CD4-positive, CD25-positive, alpha-beta regulatory T cell (primary cell): ENCODE measurements around the gene UCKL1. TPM values are rescaled to one million over a fixed set of nuclear protein-coding genes. Genes with fewer than 3 reads are reported as not detected.
A peak's percentile ranks its signal among the peaks of the same experiment; 100 is the strongest.
"Not testable (repeated sequence)": the region's sequence is repeated elsewhere in the genome, so short reads cannot be mapped to it uniquely, and the experiment has no call there.

Experiments used
- ATAC-seq, 2 donors: fragments of 150-1000 bp; cut with Tn5 transposase; one replicate each; pipeline ENCODE4 v1.10.0; 2021; ENCODE audit warnings: low read depth in 2 of 2, moderate number of reproducible peaks in 2 of 2, moderate library complexity in 1 of 2
- DNase-seq, 3 donors: peaks; one replicate each; pipeline versions ENCODE4 v3.0.0 to v3.0.0-alpha.2; 2012 to 2022; ENCODE audit warnings: mixed read lengths in 1 of 3
- H3K27ac ChIP-seq: one replicate; pipeline ENCODE4 v1.7.0; 2013; ENCODE audit warnings: mild to moderate bottlenecking, low read length; ENCODE audit not compliant: insufficient read depth, poor library complexity, severe bottlenecking
- H3K27me3 ChIP-seq: one replicate; pipeline ENCODE4 v1.7.0; 2013; ENCODE audit warnings: low read length; ENCODE audit not compliant: control insufficient read depth, insufficient read depth
- H3K36me3 ChIP-seq: one replicate; pipeline ENCODE4 v1.7.0; 2013; ENCODE audit warnings: mild to moderate bottlenecking, low read length, moderate library complexity; ENCODE audit not compliant: control insufficient read depth, insufficient read depth
- H3K4me1 ChIP-seq: 2 replicates; pipeline ENCODE4 v1.7.0; 2013; ENCODE audit warnings: mild to moderate bottlenecking, low read length; ENCODE audit not compliant: insufficient read depth, control insufficient read depth, poor library complexity, severe bottlenecking
- H3K4me3 ChIP-seq: one replicate; pipeline ENCODE4 v1.7.0; 2013; ENCODE audit warnings: low read depth, mild to moderate bottlenecking, low read length, moderate library complexity
- H3K9me3 ChIP-seq, 2 experiments: 1 replicate in 1 of 2; 2 replicates in 1 of 2; pipeline ENCODE4 v1.7.0; 2013; ENCODE audit warnings: low read length in 2 of 2, mild to moderate bottlenecking in 1 of 2, moderate library complexity in 1 of 2; ENCODE audit not compliant: control insufficient read depth in 2 of 2
- H3K27ac Mint-ChIP-seq, 3 donors: one replicate each; pipeline ENCODE4 v1.8.0; 2020 to 2022; ENCODE audit warnings: mild to moderate bottlenecking in 3 of 3, mixed read lengths in 3 of 3, moderate library complexity in 2 of 3
- H3K27me3 Mint-ChIP-seq: one replicate; pipeline ENCODE4 v1.8.0; 2022; ENCODE audit warnings: mild to moderate bottlenecking, mixed read lengths
- H3K36me3 Mint-ChIP-seq: one replicate; pipeline ENCODE4 v1.8.0; 2020; ENCODE audit warnings: mixed read lengths
- H3K4me1 Mint-ChIP-seq, 4 donors: one replicate each; pipeline ENCODE4 v1.8.0; 2020 to 2022; ENCODE audit warnings: mixed read lengths in 4 of 4, mild to moderate bottlenecking in 1 of 4
- H3K4me3 Mint-ChIP-seq, 4 donors: one replicate each; pipeline ENCODE4 v1.8.0; 2020 to 2022; ENCODE audit warnings: mild to moderate bottlenecking in 4 of 4, mixed read lengths in 4 of 4, moderate library complexity in 3 of 4
- H3K9me3 Mint-ChIP-seq, 7 donors: one replicate each; pipeline ENCODE4 v1.8.0; 2020 to 2022; ENCODE audit warnings: mixed read lengths in 7 of 7, mild to moderate bottlenecking in 3 of 7, moderate library complexity in 2 of 7
- polyA plus RNA-seq, 4 donors: library from polyadenylated mRNA; unstranded; fragments of 300-500 nt; fragmentation: Illumina TruSeq; gene quantifications; one replicate each; pipeline ENCODE4 v1.2.3, GENCODE V29; 2021
- total RNA-seq: library from RNA; stranded (reverse); gene quantifications from one replicate; pipeline ENCODE4 v1.2.3, GENCODE V29; 2022

The UCKL1 gene
- total and polyA plus RNA-seq, 5 donors from 2014 or later, result 25.1 to 43.0 (median 32.6) TPM

DNA sequence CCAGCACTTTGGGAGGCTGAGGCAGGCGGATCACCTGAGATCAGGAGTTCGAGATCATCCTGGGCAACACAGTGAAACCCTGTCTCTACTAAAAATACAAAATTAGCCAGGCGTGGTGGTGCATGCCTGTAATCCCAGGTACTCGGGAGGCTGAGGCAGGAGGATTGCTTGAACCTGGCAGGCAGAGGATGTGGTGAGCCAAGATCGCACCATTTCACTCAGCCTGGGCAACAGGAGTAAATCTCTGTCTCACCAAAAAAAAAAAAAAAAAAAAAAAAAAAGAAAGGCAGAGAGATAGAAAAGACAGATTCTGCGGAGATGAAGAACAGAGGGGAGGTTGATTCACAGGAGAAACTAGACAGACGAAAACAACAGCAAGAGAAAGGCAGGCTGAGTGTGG, 20.3 kb upstream of the UCKL1 start:
- Mint-ChIP-seq H3K36me3 (peaks cover 11% of the 10 kb centered on the region), H3K4me1 (peaks cover 6 to 61% (median 38%) of the 10 kb centered on the region in 4 donors), H3K27ac (peak overlapping the region; percentile 31 to 71 (median 66)), H3K4me3 (peak overlapping the region; percentile 37 to 81 (median 72))
- not testable (repeated sequence) for H3K27me3 Mint-ChIP-seq, H3K27me3 ChIP-seq, ATAC-seq, DNase-seq, H3K4me3 ChIP-seq, H3K9me3 Mint-ChIP-seq, H3K9me3 ChIP-seq
- Histone ChIP-seq H3K36me3 (peaks cover 12% of the 10 kb centered on the region), H3K4me1 (peaks cover 44% of the 10 kb centered on the region), H3K27ac (peak overlapping the region; percentile 14)

DNA sequence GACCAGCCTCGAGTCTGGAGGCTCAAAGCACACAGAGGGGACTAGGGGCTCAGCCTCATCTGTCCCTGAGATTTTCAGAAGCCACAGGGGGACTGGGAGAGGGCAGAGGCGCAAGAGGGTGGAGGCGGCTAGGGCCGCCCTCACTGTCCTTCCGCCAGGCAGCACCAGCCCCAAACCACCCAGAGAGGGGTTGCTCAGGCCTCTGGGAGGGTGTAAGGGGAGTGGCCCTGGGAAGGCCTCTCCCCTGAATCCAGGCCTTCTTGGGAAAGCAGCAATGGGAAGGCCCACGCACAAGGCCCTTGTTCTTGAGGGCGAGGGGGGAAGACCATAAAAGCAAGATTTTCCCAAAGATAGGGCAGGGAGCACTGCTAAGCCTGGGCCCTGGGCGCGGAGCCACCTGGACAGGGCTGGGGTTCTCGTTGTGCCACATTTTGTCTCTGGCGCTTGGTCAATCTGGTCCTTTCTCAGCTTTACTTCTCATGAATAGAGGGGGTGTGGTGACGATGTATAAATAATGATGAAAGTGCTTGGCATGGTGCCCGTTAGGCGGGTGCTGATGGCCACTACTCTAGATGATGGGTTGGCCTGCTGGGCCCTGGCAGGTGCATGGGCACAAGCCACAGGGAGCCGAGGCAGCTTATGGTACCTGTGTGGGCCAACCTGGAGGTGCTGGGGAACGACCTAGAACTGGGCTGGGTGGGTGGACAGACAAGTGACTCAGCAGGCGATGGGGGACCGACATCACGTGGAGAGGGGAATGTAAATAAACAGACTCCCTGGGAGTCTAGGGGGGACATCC, 18.4 kb upstream of the UCKL1 start:
- Histone ChIP-seq H3K9me3 (no peaks in the 10 kb centered on the region), H3K36me3 (peaks cover 12% of the 10 kb centered on the region), H3K27ac (no peak overlapping the region), H3K27me3 (no peaks in the 10 kb centered on the region), H3K4me3 (no peak overlapping the region), H3K4me1 (peaks cover 36% of the 10 kb centered on the region)
- Mint-ChIP-seq H3K36me3 (peaks cover 11% of the 10 kb centered on the region), H3K9me3 (no peaks in the 10 kb centered on the region), H3K27me3 (no peaks in the 10 kb centered on the region), H3K27ac (peak overlapping the region in 1 of 3 donors; percentile 71), H3K4me1 (peaks cover 0 to 48% (median 27%) of the 10 kb centered on the region in 4 donors), H3K4me3 (peak overlapping the region in 2 of 4 donors; percentile 68 to 83)
- no peak for DNase-seq
- ATAC-seq, result no peak

DNA sequence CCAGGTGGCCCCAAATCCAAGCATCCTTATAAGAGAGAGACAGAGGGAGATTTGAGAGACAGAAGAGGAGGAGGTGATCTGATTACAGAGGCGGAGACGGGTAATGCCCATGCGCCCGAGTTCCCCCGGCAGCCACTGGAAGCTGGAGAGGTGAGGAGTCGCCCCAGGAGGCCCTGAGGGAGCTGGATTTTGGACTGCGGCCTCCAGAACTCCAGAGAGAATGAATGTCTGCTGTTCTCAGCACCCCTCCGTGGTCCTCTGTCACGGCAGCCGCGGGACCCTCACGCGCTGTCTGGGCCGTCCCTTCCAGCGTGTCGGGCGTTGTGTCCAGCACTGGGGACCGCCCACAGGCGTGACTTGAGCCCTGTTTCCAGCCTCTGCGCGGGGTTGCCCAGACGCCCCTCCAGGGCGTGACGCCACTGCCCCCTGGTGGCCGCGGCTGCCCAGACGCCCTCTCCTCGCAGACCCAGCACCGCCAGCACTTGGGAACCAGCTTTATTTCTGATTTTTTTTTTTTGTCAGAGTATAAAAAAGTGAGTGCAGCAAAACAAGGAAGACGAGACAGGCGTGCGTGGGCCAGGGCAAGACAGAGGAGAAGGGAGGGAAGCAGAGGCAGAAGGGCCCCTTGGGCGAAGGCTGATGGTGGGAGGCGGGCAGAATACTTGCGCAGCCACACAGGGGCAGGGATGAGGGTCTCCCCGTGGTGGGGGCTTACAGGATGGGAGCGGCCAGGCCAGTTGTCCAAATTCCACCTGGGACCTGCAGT, 17.6 kb upstream of the UCKL1 start:
- H3K36me3 ChIP-seq, result peaks cover 12% of the 10 kb centered on the region
- DNase-seq, result peak; percentile 67 to 76 (median 71)
- peak; percentile 42 to 46 for ATAC-seq
- no peak overlapping the region for H3K4me3 ChIP-seq
- peak overlapping the region in 2 of 3 donors; percentile 51 to 93 for H3K27ac Mint-ChIP-seq
- H3K9me3 Mint-ChIP-seq, result no peaks in the 10 kb centered on the region
- peaks cover 37% of the 10 kb centered on the region for H3K4me1 ChIP-seq
- no peaks in the 10 kb centered on the region for H3K9me3 ChIP-seq
- H3K27me3 ChIP-seq, result no peaks in the 10 kb centered on the region
- peaks cover 11% of the 10 kb centered on the region for H3K36me3 Mint-ChIP-seq
- H3K4me1 Mint-ChIP-seq, result peaks cover 0 to 50% (median 27%) of the 10 kb centered on the region in 4 donors
- peak overlapping the region in 3 of 4 donors; percentile 15 to 83 (median 79) for H3K4me3 Mint-ChIP-seq
- H3K27me3 Mint-ChIP-seq, result no peaks in the 10 kb centered on the region
- peak overlapping the region; percentile 17 for H3K27ac ChIP-seq

DNA sequence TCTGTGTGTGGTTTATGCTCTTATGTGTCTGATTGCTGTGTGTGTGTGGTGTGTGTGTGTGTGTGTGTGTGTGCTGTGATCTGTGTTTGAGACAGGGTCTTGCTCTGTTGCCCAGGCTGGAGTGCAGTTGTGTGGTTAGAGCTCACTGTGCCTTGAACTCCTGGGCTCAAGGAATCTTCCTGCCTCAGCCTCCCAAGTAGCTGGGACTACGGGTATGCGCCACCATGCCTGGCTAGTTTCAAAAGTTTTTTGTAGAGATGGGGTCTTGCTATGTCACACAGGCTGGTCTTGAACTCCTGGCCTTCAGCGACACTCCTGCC, 16.9 kb upstream of the UCKL1 start:
- DNase-seq (no peak), ATAC-seq (no peak)
- no peak overlapping the region for H3K27ac ChIP-seq
- no peaks in the 10 kb centered on the region for H3K9me3 ChIP-seq
- Mint-ChIP-seq H3K9me3 (peaks cover 0 to 2% (median 0%) of the 10 kb centered on the region in 7 donors), H3K4me1 (peaks cover 0 to 53% (median 27%) of the 10 kb centered on the region in 4 donors), H3K36me3 (peaks cover 11% of the 10 kb centered on the region), H3K27ac (peak overlapping the region in 2 of 3 donors; percentile 62 to 82), H3K27me3 (no peaks in the 10 kb centered on the region), H3K4me3 (peak overlapping the region in 2 of 4 donors; percentile 56 to 83)
- H3K4me3 ChIP-seq, result no peak overlapping the region
- H3K36me3 ChIP-seq, result peaks cover 12% of the 10 kb centered on the region
- H3K4me1 ChIP-seq, result peaks cover 34% of the 10 kb centered on the region
- no peaks in the 10 kb centered on the region for H3K27me3 ChIP-seq

DNA sequence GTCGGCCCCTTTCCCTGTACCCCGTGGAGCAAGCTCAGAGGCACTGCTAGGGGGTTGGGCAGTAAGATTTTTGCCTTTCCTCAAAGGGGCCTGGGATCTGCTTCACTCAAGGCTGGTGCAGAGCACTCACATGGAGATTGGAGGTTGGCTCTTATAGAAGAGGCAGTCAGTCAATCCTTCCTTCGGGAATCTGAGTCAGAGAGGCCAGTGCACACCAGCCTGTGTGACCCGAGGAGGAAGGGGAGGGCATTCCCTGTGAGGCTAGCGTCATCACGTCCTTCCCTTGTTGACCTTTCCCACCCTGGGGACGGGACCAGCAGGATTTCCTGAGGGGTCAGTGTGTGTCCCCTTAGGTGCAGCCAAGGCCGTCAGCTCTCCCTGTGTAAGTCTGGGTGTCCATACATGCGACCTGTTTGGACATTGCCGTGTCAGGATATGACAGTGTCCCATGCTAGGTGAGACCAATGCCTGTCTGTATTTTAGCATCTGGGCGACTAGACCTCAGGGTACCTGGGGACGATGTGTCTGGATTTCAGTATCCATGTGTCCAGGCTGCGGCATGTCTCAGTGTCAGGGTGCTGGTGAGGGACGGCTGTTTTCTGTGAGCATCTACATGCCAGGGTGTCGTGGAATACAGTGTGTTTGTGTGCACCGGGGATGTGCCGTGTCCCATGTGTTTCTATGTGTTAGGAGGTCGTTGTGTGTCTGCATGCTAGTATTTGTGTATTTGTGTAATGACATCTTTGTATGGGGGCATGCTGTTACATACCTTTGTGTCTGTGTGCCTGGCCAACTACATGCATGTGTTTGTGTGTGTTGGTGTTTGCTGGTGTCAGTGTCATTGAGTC, 16.3 kb upstream of the UCKL1 start:
- peak overlapping the region in 2 of 3 donors; percentile 62 to 63 for H3K27ac Mint-ChIP-seq

DNA sequence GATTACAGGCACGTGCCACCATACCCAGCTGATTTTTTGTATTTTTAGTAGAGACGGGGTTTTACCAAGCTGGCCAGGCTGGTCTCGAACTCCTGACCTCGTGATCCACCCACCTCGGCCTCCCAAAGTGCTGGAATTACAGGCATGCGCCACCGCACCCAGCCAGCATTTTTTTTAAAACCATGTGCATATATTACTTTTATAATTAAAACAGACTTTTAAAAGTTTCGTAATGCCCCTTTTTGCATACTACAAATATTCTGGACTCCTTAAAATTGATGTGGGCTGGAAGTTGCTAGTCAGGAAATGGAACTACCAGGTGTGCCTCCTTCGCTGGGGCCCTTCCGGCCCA, 15.7 kb upstream of the UCKL1 start:
- Mint-ChIP-seq H3K36me3 (peaks cover 11% of the 10 kb centered on the region), H3K27ac (peak overlapping the region in 1 of 3 donors; percentile 25), H3K4me3 (peak overlapping the region in 3 of 4 donors; percentile 82 to 93 (median 83)), H3K4me1 (peaks cover 0 to 42% (median 19%) of the 10 kb centered on the region in 4 donors)
- H3K27me3 ChIP-seq, ATAC-seq, H3K27me3 Mint-ChIP-seq, H3K9me3 ChIP-seq, H3K4me3 ChIP-seq, H3K9me3 Mint-ChIP-seq, DNase-seq, H3K27ac ChIP-seq: not testable (repeated sequence)
- Histone ChIP-seq H3K36me3 (peaks cover 15% of the 10 kb centered on the region), H3K4me1 (peaks cover 22% of the 10 kb centered on the region)

More for the DNA sequence above, 16.3 kb upstream of the UCKL1 start:
- ATAC-seq (no peak), DNase-seq (no peak)
- Histone ChIP-seq H3K4me1 (peaks cover 28% of the 10 kb centered on the region), H3K4me3 (no peak overlapping the region), H3K36me3 (peaks cover 12% of the 10 kb centered on the region), H3K27me3 (no peaks in the 10 kb centered on the region), H3K27ac (no peak overlapping the region), H3K9me3 (no peaks in the 10 kb centered on the region)
- Mint-ChIP-seq H3K4me1 (peaks cover 0 to 48% (median 22%) of the 10 kb centered on the region in 4 donors), H3K36me3 (peaks cover 11% of the 10 kb centered on the region), H3K9me3 (peaks cover 0 to 2% (median 0%) of the 10 kb centered on the region in 7 donors), H3K27me3 (no peaks in the 10 kb centered on the region), H3K4me3 (peak overlapping the region in 3 of 4 donors; percentile 28 to 83 (median 56))

DNA sequence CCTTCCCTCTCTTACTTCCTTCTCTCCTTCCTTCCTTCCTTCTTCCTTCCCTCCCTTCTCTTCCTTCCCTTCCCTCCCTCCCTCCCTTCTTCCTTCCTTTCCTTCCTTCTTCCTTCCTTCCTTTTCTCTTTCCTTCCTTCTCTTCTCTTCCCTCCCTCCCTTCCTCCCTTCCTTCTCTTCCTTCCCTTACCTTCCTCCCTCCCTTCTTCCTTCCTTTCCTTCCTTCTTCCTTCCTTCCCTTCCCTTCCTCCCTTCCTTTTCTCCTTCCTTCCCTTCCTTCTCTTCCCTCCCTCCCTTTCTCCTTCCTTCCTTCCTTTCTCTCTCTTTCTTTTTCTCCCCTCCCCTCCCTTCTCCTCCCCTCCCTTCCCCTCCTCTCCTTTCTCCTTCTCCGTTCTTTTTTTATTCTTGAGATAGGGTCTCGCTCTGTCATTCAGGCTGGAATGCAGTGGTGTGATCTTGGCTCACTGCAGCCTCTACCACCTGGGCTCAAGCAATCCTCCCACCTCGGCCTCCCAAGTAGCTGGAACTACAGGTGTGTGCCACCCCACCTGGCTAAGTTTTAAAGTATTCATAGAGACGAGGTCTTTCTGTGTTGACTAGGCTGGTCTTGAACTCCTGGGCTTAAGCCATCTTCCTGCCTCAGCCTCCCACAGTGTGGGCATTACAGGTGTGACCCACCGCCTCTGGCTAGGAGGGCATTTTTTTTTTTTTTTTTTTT, 14.7 kb upstream of the UCKL1 start:
- Histone ChIP-seq H3K9me3 (no peaks in the 10 kb centered on the region), H3K27ac (no peak overlapping the region), H3K36me3 (peaks cover 15% of the 10 kb centered on the region), H3K27me3 (no peaks in the 10 kb centered on the region), H3K4me1 (peaks cover 20% of the 10 kb centered on the region), H3K4me3 (no peak overlapping the region)
- H3K36me3 Mint-ChIP-seq, result peaks cover 7% of the 10 kb centered on the region
- H3K4me1 Mint-ChIP-seq, result peaks cover 0 to 32% (median 13%) of the 10 kb centered on the region in 4 donors
- H3K27me3 Mint-ChIP-seq, result no peaks in the 10 kb centered on the region
- no peak for ATAC-seq
- H3K4me3 Mint-ChIP-seq, result peak overlapping the region; percentile 70 to 93 (median 79)
- peak overlapping the region in 1 of 3 donors; percentile 53 for H3K27ac Mint-ChIP-seq
- no peak for DNase-seq
- H3K9me3 Mint-ChIP-seq, result peaks cover 0 to 2% (median 0%) of the 10 kb centered on the region in 7 donors
